ENCODE measurements around the gene ZNF581.

Gene ZNF581

DNA sequence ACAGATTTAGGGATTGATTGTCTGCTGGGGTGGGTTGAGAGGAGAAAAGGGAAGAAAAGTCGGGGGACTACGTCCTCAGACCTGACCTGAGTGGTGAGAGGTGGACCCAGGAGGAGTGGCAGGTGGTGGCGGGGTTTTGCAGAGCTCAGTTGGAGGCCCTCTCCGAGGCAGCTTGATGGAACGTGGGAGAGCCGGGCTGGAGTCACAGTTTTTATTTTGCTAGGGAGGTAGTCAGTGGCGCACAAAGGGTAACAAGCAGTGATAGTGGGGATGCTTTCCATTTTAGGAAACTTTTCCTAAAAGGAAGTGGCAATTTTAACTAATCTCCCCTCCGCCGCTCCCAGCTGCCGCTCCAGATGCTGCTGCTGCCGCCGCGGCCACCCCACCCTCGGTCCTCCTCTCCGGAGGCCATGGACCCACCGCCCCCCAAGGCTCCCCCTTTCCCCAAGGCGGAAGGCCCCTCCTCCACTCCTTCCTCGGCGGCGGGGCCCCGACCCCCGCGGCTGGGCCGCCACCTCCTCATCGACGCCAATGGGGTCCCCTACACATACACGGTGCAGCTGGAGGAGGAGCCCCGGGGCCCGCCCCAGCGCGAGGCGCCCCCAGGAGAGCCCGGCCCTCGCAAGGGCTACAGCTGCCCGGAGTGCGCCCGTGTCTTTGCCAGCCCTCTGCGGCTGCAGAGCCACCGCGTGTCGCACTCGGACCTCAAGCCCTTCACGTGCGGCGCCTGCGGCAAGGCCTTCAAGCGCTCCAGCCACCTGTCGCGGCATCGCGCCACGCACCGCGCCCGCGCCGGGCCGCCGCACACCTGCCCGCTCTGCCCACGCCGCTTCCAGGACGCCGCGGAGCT lies 1.1 kb upstream of the ZNF581 start:
- no peak for DNase-seq (ENCODE audit: low read depth, low spot score)
- in situ Hi-C loops (cut with HindIII; ENCODE audit: low sequenced_read_pairs), result no loop called here
- TF ChIP-seq CTCF (IDR thresholded peaks at IDR 0.05; ENCODE audit: low read depth, low read length), result no peak
- H3K4me3 ChIP-seq (ENCODE audit: low read depth, low read length), result peak overlapping the region; percentile 84

- in situ Hi-C loops (cut with HindIII; ENCODE audit: low sequenced_read_pairs), result no loop called here
- no peak for TF ChIP-seq CTCF (IDR thresholded peaks at IDR 0.05; ENCODE audit: low read depth, low read length)
- H3K4me3 ChIP-seq (ENCODE audit: low read depth, low read length), result peak overlapping the region; percentile 75
- no peak for DNase-seq (ENCODE audit: low read depth, low spot score)
Measured at GRCh38 chr19:55643887-55644176, 383 bp downstream of the ZNF581 start.

GRCh38 chr19:55644191-55644833 lies 863 bp downstream of the ZNF581 start:
- in situ Hi-C loops (cut with HindIII; ENCODE audit: low sequenced_read_pairs), result no loop called here

GRCh38 chr19:55644842-55645511 lies 1.5 kb downstream of the ZNF581 start:
- no peak for DNase-seq (ENCODE audit: low read depth, low spot score)
- no peak for TF ChIP-seq CTCF (IDR thresholded peaks at IDR 0.05; ENCODE audit: low read depth, low read length)
- H3K4me3 ChIP-seq (ENCODE audit: low read depth, low read length), result peak overlapping the region; percentile 75
- in situ Hi-C loops (cut with HindIII; ENCODE audit: low sequenced_read_pairs), result no loop called here

More at GRCh38 chr19:55644191-55644833, 863 bp downstream of the ZNF581 start:
- H3K4me3 ChIP-seq (ENCODE audit: low read depth, low read length), result peak overlapping the region; percentile 75
- no peak for DNase-seq (ENCODE audit: low read depth, low spot score)
- no peak for TF ChIP-seq CTCF (IDR thresholded peaks at IDR 0.05; ENCODE audit: low read depth, low read length)

- in situ Hi-C loops (cut with HindIII; ENCODE audit: low sequenced_read_pairs), result no loop called here
- DNase-seq (ENCODE audit: low read depth, low spot score), result no peak
- no peak overlapping the region for H3K4me3 ChIP-seq (ENCODE audit: low read depth, low read length)
- TF ChIP-seq CTCF (IDR thresholded peaks at IDR 0.05; ENCODE audit: low read depth, low read length), result no peak
Measured at GRCh38 chr19:55645512-55645881, 2.0 kb downstream of the ZNF581 start.

DNA sequence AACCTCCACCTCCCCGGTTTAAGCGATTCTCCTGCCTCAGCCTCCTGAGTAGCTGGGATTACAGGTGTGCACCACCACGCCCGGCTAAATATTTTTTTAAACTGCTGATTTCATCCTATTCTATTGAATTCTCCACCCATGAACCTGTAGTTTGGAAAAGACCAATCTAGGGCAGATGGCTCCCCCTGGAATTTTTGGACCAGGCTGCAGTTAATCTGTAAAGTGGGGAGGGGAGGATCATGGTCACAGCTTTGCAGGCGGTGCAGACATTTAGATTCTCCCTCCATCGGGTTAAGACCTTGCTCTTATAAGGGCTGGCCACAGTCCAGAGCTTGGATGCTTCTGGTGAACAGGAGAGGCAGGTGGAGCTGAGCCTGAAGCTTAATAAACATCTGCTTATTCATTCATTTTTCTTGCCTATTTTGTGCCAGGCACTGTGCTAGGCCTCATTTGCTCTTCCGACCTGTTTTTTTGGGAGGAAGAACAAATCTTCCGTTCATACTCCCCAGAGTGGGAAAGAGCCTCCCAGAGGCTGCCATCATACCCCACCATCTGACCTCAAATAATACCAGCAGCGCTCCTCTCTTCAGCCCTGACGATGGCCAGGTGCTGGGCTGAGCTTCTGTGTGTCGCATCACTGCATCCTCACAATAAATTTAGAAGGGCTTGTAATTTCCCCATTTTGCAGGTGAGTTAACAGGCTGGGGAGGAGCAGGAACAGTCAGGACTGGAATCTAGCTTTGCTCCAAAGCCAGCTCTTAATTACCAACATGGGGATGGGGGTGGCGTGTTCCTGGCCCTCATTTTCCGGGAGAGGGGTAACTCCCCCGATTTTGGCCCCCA lies 3.7 kb downstream of the ZNF581 start:
- in situ Hi-C loops (cut with HindIII; ENCODE audit: low sequenced_read_pairs), result no loop called here
- TF ChIP-seq CTCF (IDR thresholded peaks at IDR 0.05; ENCODE audit: low read depth, low read length), result no peak
- no peak for DNase-seq (ENCODE audit: low read depth, low spot score)
- H3K4me3 ChIP-seq (ENCODE audit: low read depth, low read length), result peak overlapping the region; percentile 71
